ENCODE measurements around the gene PIGB. TPM values are rescaled to one million over a fixed set of nuclear protein-coding genes. Genes with fewer than 3 reads are reported as not detected.

The PIGB gene
- total RNA-seq, 4 donors from 2014 or later, result 0.51 to 22.3 (median 10.9) TPM

DNA sequence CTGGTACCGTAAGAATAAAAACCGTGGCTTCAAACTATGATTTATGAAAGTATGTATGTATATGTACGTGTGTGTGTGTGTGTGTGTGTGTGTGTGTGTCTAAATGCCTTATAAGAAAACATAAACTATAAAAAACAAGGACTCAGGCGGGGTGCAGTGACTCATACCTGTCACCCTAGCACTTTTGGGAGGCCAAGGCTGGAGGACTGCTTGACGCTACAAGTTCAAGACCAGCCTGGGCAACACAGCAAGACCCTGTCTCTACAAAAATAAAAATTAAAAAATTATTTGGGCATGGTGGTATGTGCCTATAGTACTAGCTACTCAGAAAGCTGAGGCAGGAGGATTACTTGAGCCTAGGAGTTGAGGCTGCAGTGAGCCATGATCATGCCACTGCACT lies 60.1 kb downstream of the PIGB start:
- H3K4me1 ChIP-seq, result no peaks in the 10 kb centered on the region
- H3K4me3 ChIP-seq, result no peak overlapping the region
- no peak for DNase-seq
- TF ChIP-seq, protein P1, sequence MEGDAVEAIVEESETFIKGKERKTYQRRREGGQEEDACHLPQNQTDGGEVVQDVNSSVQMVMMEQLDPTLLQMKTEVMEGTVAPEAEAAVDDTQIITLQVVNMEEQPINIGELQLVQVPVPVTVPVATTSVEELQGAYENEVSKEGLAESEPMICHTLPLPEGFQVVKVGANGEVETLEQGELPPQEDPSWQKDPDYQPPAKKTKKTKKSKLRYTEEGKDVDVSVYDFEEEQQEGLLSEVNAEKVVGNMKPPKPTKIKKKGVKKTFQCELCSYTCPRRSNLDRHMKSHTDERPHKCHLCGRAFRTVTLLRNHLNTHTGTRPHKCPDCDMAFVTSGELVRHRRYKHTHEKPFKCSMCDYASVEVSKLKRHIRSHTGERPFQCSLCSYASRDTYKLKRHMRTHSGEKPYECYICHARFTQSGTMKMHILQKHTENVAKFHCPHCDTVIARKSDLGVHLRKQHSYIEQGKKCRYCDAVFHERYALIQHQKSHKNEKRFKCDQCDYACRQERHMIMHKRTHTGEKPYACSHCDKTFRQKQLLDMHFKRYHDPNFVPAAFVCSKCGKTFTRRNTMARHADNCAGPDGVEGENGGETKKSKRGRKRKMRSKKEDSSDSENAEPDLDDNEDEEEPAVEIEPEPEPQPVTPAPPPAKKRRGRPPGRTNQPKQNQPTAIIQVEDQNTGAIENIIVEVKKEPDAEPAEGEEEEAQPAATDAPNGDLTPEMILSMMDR (IDR thresholded peaks at IDR 0.05), result no peak
- no peak for TF ChIP-seq POLR2A (IDR thresholded peaks at IDR 0.05)
- H3K36me3 ChIP-seq, result no peaks in the 10 kb centered on the region
- intact Hi-C loops (cut with DNase I; ENCODE audit: low total_unique reads), result no loop called here
- no peaks in the 10 kb centered on the region for H3K27me3 ChIP-seq
- H3K9me3 ChIP-seq, result no peaks in the 10 kb centered on the region
- no peak overlapping the region for H3K27ac ChIP-seq

- H3K9me3 ChIP-seq, result no peaks in the 10 kb centered on the region
- H3K36me3 ChIP-seq, result no peaks in the 10 kb centered on the region
- no peak overlapping the region for H3K4me3 ChIP-seq
- TF ChIP-seq POLR2A (IDR thresholded peaks at IDR 0.05), result no peak
- TF ChIP-seq, protein P1 (IDR thresholded peaks at IDR 0.05), result no peak
- H3K4me1 ChIP-seq, result no peaks in the 10 kb centered on the region
- H3K27ac ChIP-seq, result no peak overlapping the region
- H3K27me3 ChIP-seq, result no peaks in the 10 kb centered on the region
- intact Hi-C loops (cut with DNase I; ENCODE audit: low total_unique reads), result no loop called here
- DNase-seq, result no peak
Observed at GRCh38 chr15:55381595-55381994, 62.6 kb downstream of the PIGB start.

DNA sequence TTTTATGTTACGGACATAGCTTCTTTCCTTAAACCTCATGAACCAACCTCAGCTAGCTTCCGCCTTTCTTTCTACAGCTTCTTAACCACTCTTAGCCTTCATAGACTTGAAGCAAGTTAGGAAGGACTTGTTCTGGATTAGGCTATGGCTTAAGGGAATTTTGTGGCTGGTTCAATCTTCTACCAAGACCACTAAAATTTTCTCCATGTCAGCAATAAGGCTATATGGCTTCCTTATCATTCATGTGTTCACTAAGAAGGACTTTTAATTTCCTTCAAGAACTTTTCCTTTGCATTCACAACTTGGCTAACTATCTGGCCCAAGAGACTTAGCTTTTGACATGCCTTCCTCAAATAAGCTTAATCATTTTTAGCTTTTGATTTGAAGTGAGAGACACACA lies 64.7 kb downstream of the PIGB start:
- no peaks in the 10 kb centered on the region for H3K36me3 ChIP-seq
- H3K4me3 ChIP-seq, result no peak overlapping the region
- H3K9me3 ChIP-seq, result no peaks in the 10 kb centered on the region
- H3K27ac ChIP-seq, result no peak overlapping the region
- H3K27me3 ChIP-seq, result no peaks in the 10 kb centered on the region
- intact Hi-C loops (cut with DNase I; ENCODE audit: low total_unique reads), result no loop called here
- no peaks in the 10 kb centered on the region for H3K4me1 ChIP-seq
- TF ChIP-seq POLR2A (IDR thresholded peaks at IDR 0.05), result no peak
- TF ChIP-seq, protein P1 (IDR thresholded peaks at IDR 0.05), result no peak
- no peak for DNase-seq

DNA sequence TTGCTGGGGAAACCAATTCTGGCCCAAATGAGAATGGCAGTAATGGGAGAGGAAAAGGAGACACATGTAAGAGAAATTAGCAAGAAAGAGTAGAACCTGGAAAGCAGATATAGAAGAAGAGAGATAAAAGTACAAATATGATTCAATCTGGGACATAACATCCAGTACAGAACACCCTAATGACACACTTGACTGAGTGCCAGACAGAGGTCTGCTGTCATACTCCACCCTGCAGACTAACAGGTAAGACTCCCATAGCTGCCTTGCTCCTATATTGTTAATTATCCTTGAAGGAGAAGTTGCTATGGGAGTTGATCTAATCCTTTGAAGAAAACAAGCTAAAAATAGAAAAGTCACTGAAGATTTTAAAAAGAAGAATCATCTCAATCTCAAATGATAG lies 68.0 kb downstream of the PIGB start:
- H3K4me3 ChIP-seq, result no peak overlapping the region
- no peaks in the 10 kb centered on the region for H3K36me3 ChIP-seq
- intact Hi-C loops (cut with DNase I; ENCODE audit: low total_unique reads), result no loop called here
- H3K27me3 ChIP-seq, result no peaks in the 10 kb centered on the region
- DNase-seq, result no peak
- no peak overlapping the region for H3K27ac ChIP-seq
- TF ChIP-seq, protein P1 (IDR thresholded peaks at IDR 0.05), result no peak
- no peaks in the 10 kb centered on the region for H3K9me3 ChIP-seq
- no peaks in the 10 kb centered on the region for H3K4me1 ChIP-seq

GRCh38 chr15:55389264-55389607 lies 70.2 kb downstream of the PIGB start:
- no peaks in the 10 kb centered on the region for H3K4me1 ChIP-seq
- H3K27ac ChIP-seq, result no peak overlapping the region
- no peaks in the 10 kb centered on the region for H3K27me3 ChIP-seq
- no peak for TF ChIP-seq POLR2A (IDR thresholded peaks at IDR 0.05)
- TF ChIP-seq, protein P1 (IDR thresholded peaks at IDR 0.05), result no peak
- no peak for DNase-seq
- no peaks in the 10 kb centered on the region for H3K9me3 ChIP-seq
- intact Hi-C loops (cut with DNase I; ENCODE audit: low total_unique reads), result no loop called here
- no peak overlapping the region for H3K4me3 ChIP-seq
- no peaks in the 10 kb centered on the region for H3K36me3 ChIP-seq

Measured in uterus (tissue), 4 donors.